ENCODE results near the gene YIF1A.

DNA sequence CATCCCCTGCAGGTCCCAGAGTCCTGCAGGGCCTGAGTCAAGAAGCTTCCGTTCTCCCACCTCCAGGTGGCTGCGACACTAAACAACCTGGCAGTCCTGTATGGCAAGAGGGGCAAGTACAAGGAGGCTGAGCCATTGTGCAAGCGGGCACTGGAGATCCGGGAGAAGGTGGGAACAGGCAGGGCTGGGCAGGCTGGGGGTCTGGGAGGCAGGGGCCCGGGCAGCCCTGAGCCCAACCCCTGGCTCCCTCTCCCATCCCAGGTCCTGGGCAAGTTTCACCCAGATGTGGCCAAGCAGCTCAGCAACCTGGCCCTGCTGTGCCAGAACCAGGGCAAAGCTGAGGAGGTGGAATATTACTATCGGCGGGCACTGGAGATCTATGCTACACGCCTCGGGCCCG lies 25.2 kb downstream of the YIF1A start:
- TF ChIP-seq POLR2A (IDR thresholded peaks at IDR 0.05; ENCODE audit: low read depth, low read length) (no peak), EZH2 (IDR thresholded peaks at IDR 0.05; ENCODE audit: borderline replicate concordance, low read depth, low read length, severe bottlenecking) (no peak), GATA2 (IDR thresholded peaks at IDR 0.05; ENCODE audit: insufficient read depth, insufficient read length, low read depth, low read length) (no peak), POLR2AphosphoS5 (IDR thresholded peaks at IDR 0.05; ENCODE audit: insufficient read depth, low read depth, low read length) (no peak), FOS (IDR thresholded peaks at IDR 0.05; ENCODE audit: borderline replicate concordance, insufficient read depth, low read length) (no peak), MYC (IDR thresholded peaks at IDR 0.05; ENCODE audit: low read depth, low read length) (no peak), JUN (IDR thresholded peaks at IDR 0.05; ENCODE audit: borderline replicate concordance, insufficient read depth, insufficient read length, low read depth) (no peak)
- TF ChIP-seq, protein P1, sequence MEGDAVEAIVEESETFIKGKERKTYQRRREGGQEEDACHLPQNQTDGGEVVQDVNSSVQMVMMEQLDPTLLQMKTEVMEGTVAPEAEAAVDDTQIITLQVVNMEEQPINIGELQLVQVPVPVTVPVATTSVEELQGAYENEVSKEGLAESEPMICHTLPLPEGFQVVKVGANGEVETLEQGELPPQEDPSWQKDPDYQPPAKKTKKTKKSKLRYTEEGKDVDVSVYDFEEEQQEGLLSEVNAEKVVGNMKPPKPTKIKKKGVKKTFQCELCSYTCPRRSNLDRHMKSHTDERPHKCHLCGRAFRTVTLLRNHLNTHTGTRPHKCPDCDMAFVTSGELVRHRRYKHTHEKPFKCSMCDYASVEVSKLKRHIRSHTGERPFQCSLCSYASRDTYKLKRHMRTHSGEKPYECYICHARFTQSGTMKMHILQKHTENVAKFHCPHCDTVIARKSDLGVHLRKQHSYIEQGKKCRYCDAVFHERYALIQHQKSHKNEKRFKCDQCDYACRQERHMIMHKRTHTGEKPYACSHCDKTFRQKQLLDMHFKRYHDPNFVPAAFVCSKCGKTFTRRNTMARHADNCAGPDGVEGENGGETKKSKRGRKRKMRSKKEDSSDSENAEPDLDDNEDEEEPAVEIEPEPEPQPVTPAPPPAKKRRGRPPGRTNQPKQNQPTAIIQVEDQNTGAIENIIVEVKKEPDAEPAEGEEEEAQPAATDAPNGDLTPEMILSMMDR (IDR thresholded peaks at IDR 0.05; ENCODE audit: extremely low read depth in 1 of 2, insufficient read depth in 1 of 2, low read depth in 1 of 2, low read length in 2 of 2) = no peak
- TF ChIP-seq, protein P2, sequence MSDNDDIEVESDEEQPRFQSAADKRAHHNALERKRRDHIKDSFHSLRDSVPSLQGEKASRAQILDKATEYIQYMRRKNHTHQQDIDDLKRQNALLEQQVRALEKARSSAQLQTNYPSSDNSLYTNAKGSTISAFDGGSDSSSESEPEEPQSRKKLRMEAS (IDR thresholded peaks at IDR 0.05; ENCODE audit: insufficient read depth, insufficient read length) = no peak
